Measurements from ENCODE around the gene NTNG2. TPM values are rescaled to one million over a fixed set of nuclear protein-coding genes. Genes with fewer than 3 reads are reported as not detected.

Gene NTNG2
- total RNA-seq, 4 donors from 2014 or later, result 1.5 to 6.6 (median 4.3) TPM

DNA sequence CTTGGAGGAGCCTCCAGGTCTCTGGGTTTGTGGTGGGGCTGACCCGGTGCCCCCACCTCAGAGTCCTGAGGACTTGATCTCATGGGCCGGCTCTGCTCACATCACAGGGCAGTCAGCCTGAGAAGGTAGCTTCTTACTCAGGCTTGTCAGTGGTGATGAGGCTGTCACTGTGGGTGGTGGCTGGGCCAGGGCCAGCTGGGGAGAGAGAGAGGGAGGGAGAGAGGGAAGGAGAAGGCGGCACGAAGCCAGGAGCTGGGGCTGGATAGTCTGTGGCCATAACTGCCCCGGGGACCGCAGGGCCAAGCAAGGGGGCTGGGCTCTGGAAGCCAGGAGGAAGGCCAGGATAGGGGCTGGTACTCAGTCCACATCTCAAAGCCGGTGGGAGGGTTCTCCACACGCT is 6.5 kb downstream of the NTNG2 start:
- peaks cover 10 to 71% (median 17%) of the 10 kb centered on the region in 4 donors for H3K27me3 ChIP-seq
- 54% methylated on average over 8 of the region's 8 CpGs for WGBS
- H3K9me3 ChIP-seq, result no peaks in the 10 kb centered on the region
- no peak overlapping the region for H3K27ac ChIP-seq (replicated peaks in 1 of 4)
- no peaks in the 10 kb centered on the region for H3K36me3 ChIP-seq
- TF ChIP-seq POLR2A (IDR thresholded peaks at IDR 0.05; ENCODE audit: low read depth), result no peak
- TF ChIP-seq POLR2AphosphoS5 (IDR thresholded peaks at IDR 0.05), result no peak
- TF ChIP-seq, protein P1, sequence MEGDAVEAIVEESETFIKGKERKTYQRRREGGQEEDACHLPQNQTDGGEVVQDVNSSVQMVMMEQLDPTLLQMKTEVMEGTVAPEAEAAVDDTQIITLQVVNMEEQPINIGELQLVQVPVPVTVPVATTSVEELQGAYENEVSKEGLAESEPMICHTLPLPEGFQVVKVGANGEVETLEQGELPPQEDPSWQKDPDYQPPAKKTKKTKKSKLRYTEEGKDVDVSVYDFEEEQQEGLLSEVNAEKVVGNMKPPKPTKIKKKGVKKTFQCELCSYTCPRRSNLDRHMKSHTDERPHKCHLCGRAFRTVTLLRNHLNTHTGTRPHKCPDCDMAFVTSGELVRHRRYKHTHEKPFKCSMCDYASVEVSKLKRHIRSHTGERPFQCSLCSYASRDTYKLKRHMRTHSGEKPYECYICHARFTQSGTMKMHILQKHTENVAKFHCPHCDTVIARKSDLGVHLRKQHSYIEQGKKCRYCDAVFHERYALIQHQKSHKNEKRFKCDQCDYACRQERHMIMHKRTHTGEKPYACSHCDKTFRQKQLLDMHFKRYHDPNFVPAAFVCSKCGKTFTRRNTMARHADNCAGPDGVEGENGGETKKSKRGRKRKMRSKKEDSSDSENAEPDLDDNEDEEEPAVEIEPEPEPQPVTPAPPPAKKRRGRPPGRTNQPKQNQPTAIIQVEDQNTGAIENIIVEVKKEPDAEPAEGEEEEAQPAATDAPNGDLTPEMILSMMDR (IDR thresholded peaks at IDR 0.05), result no peak
- no peak for TF ChIP-seq EP300 (IDR thresholded peaks at IDR 0.05)
- DNase-seq (ENCODE audit: extremely low spot score), result no peak
- intact Hi-C loops (cut with DNase I), result loop anchor here (2.0 kb wide), 1 partner anchor 68 kb away; no protein-coding TSS in a partner anchor
- no peak overlapping the region for H3K4me3 ChIP-seq
- peaks cover 17 to 22% (median 19%) of the 10 kb centered on the region in 4 donors for H3K4me1 ChIP-seq

DNA sequence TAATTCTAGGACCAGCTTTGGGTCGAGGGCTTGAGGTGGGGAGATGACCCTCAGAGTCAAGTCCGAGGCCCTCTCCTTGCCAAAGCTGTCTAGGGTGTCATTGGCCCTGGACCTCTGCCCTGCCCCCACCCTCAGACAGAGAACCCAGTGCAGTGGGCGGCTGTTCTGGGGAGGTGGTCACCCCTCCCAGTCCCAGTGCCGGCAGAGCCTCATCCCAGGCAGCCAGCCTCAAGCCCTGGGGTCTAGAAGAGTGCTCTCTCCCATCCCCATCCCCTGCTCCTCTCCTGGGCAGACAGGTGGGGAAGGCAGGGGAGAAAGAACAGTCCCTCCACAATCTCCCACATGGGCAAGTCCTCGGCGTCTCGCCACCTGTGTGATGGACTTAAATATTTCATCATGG is 7.0 kb downstream of the NTNG2 start:
- DNase-seq (ENCODE audit: extremely low spot score), result no peak
- intact Hi-C loops (cut with DNase I), result loop anchor here (2.0 kb wide), 1 partner anchor 68 kb away; no protein-coding TSS in a partner anchor
- no peak for TF ChIP-seq EP300 (IDR thresholded peaks at IDR 0.05)
- TF ChIP-seq POLR2A (IDR thresholded peaks at IDR 0.05; ENCODE audit: low read depth), result no peak
- TF ChIP-seq POLR2AphosphoS5 (IDR thresholded peaks at IDR 0.05), result no peak
- TF ChIP-seq, protein P1 (IDR thresholded peaks at IDR 0.05), result no peak
- Histone ChIP-seq H3K9me3 (no peaks in the 10 kb centered on the region), H3K27me3 (peaks cover 6 to 66% (median 13%) of the 10 kb centered on the region in 4 donors), H3K4me1 (peaks cover 12 to 17% (median 14%) of the 10 kb centered on the region in 4 donors), H3K36me3 (no peaks in the 10 kb centered on the region), H3K4me3 (no peak overlapping the region), H3K27ac (replicated peaks in 1 of 4) (no peak overlapping the region)
- 100% methylated on average over 3 of the region's 7 CpGs for WGBS

DNA sequence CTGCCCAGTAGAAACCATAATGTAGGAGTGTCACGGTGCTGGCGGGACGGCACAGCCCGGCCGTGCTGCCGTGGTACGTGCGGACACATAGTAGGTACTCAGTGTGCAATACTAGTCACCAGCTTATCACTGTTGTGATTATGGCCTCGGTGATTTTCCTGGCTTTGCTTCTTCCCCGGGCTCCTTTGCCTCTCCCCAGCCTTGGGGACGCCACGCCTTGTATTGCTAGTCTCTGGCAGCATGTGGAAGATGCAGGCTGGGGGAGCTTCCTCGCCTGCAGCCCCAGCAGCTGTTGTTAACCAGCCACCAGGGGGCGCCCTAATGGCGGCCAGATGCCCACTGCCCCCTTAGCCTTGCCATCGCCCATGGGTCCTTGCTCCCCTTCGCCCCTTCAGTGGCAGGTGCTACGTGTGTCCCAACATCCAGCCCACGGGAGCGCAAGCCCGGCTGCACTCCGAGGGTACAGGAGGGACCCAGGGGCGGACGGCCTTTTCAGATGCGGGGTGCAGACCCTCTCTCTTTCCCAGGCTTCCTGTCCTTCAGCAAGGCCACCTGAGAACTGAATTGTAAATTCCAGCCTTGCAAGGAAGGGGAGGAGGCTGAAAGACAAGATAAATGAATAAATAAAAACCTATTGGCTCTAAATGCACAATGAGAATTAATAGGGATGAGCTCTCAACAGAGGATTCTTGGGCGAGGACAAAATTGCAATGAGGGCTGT is 8.0 kb downstream of the NTNG2 start:
- TF ChIP-seq POLR2AphosphoS5 (IDR thresholded peaks at IDR 0.05), result no peak
- TF ChIP-seq, protein P1 (IDR thresholded peaks at IDR 0.05), result peak; percentile 69 to 88 (median 77)
- Histone ChIP-seq H3K27me3 (peaks cover 0 to 60% (median 5%) of the 10 kb centered on the region in 4 donors), H3K4me1 (peaks cover 2 to 7% (median 4%) of the 10 kb centered on the region in 4 donors), H3K9me3 (no peaks in the 10 kb centered on the region), H3K27ac (replicated peaks in 1 of 4) (no peak overlapping the region), H3K4me3 (no peak overlapping the region), H3K36me3 (no peaks in the 10 kb centered on the region)
- no peak for DNase-seq (ENCODE audit: extremely low spot score)
- 40% methylated on average over 26 of the region's 26 CpGs for WGBS
- intact Hi-C loops (cut with DNase I), result loop anchor here (2.0 kb wide), 1 partner anchor 67 kb away; no protein-coding TSS in a partner anchor

DNA sequence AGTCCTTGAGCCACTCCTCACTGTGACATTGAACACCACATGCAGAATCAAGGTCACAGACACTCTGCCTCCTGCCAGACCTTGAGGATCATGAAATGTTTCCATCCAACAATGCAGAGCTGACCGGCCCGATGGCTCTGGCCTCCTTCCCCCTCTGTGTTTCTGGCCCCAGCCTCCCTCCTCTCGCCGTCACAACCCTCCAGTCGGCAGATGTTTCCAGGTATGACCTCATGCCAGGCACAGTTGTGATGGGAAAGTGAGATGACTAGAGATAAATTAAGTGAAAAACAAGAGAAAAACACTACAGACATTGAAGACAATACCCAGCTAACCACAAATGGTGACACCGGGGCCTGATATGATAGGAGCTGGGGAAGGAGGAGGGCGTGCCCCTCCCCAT is 9.8 kb downstream of the NTNG2 start:
- intact Hi-C loops (cut with DNase I), result no loop called here
- 74% methylated on average over 7 of the region's 7 CpGs for WGBS
- Histone ChIP-seq H3K4me3 (no peak overlapping the region), H3K4me1 (peaks cover 0 to 5% (median 0%) of the 10 kb centered on the region in 4 donors), H3K36me3 (no peaks in the 10 kb centered on the region), H3K27me3 (peaks cover 0 to 51% (median 1%) of the 10 kb centered on the region in 4 donors), H3K9me3 (no peaks in the 10 kb centered on the region), H3K27ac (replicated peaks in 1 of 4) (no peak overlapping the region)
- DNase-seq (ENCODE audit: extremely low spot score), result no peak
- no peak for TF ChIP-seq EP300 (IDR thresholded peaks at IDR 0.05)
- TF ChIP-seq POLR2AphosphoS5 (IDR thresholded peaks at IDR 0.05), result no peak
- TF ChIP-seq, protein P1 (IDR thresholded peaks at IDR 0.05), result no peak
- TF ChIP-seq POLR2A (IDR thresholded peaks at IDR 0.05; ENCODE audit: low read depth), result no peak
